Measurements from ENCODE around the gene LEFTY2. TPM values are rescaled to one million over a fixed set of nuclear protein-coding genes. Genes with fewer than 3 reads are reported as not detected.

The LEFTY2 gene
- total and polyA plus RNA-seq, 3 experiments from 2014 or later, result not detected

DNA sequence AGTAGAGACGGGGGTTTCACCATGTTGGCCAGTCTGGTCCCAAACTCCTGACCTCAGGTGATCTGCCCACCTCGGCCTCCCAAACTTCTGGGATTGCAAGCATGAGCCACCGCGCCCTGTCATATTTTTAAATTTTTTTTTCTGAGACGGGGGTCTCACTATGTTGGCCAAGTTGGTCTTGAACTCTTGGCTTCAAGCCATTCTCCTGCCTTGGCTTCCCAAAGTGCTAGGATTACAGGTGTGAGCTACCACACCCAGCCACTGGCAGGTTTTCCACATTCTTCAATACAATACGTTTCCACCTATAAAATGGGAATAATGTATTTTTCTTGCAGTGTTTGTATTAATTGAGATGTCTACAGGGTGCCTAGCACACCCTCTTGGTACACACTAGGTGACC, 48.7 kb downstream of the LEFTY2 start:
- Histone ChIP-seq H3K36me3 (ENCODE audit: insufficient read depth, low read length) (no peaks in the 10 kb centered on the region), H3K9me3 (ENCODE audit: low read length) (no peaks in the 10 kb centered on the region), H3K27me3 (ENCODE audit: insufficient read depth, low read length, poor library complexity, severe bottlenecking) (no peaks in the 10 kb centered on the region), H3K4me1 (ENCODE audit: insufficient read depth, low read length) (peaks cover 18% of the 10 kb centered on the region), H3K4me3 (ENCODE audit: low read length) (no peak overlapping the region), H3K27ac (ENCODE audit: low read depth, low read length) (no peak overlapping the region)
- no peak overlapping the region for H3K4me3 Mint-ChIP-seq
- POLR2A ChIA-PET, result interaction anchor here (2.0 kb wide), 1 partner anchor 9 kb away, joined by 5 read pairs; no protein-coding TSS in a partner anchor
- CTCF ChIA-PET, result interaction anchor here (1.1 to 1.3 kb wide), 2 partner anchors 11 to 15 kb away, joined by 3 read pairs; no protein-coding TSS in a partner anchor
- peaks cover 20 to 42% (median 24%) of the 10 kb centered on the region in 3 donors for H3K4me1 Mint-ChIP-seq
- H3K9me3 Mint-ChIP-seq, result no peaks in the 10 kb centered on the region
- no peak overlapping the region for H3K27ac Mint-ChIP-seq
- H3K27me3 Mint-ChIP-seq, result peaks cover 0 to 1% of the 10 kb centered on the region in 2 donors
- no peaks in the 10 kb centered on the region for H3K36me3 Mint-ChIP-seq
- no peak for DNase-seq

DNA sequence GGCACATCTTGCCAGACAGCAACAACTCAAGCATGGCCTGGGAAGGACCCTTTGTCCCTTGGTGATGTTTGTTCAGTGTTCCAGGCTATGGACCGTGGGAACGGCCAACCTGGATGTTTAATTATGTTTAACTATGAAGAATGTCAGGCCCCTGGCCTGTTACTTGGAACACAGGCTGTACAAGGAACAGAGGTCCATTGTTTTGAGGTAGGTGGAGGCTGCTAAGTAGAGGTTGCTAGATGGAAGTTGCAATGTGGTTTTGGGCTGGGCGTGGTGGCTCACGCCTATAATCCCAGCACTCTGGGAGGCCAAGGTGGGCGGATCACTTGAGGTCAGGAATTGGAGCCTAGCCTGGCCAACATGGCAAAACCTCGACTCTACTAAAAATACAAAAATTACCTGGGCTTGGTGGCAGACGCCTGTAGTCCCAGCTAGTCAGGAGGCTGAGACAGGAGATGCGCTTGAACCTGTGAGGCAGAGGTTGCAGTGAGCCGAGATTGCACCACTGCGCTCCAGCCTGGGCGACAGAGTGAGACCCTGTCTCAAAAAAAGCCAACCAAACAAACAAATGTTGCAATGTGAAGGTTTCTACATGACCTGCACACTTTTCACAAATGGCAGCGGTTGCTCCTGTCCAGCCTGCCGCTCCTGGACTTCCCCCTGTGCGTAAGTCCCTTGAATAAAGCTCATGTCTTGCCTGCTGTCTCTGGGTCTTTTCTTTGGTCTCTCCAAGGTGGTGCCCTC, 49.6 kb downstream of the LEFTY2 start:
- CTCF ChIA-PET, result interaction anchor here (1.1 to 2.0 kb wide), 3 partner anchors 10 to 20 kb away, joined by 3 to 8 read pairs (median 8); partner anchors contain the start of gene TMEM63A
- Histone ChIP-seq H3K4me1 (ENCODE audit: insufficient read depth, low read length) (peaks cover 9% of the 10 kb centered on the region), H3K9me3 (ENCODE audit: low read length) (no peaks in the 10 kb centered on the region), H3K27ac (ENCODE audit: low read depth, low read length) (no peak overlapping the region), H3K4me3 (ENCODE audit: low read length) (no peak overlapping the region), H3K36me3 (ENCODE audit: insufficient read depth, low read length) (no peaks in the 10 kb centered on the region), H3K27me3 (ENCODE audit: insufficient read depth, low read length, poor library complexity, severe bottlenecking) (no peaks in the 10 kb centered on the region)
- Mint-ChIP-seq H3K4me3 (peak overlapping the region in 1 of 7 donors; percentile 31), H3K27ac (peak overlapping the region in 2 of 8 donors; percentile 27 to 62), H3K4me1 (peaks cover 10 to 33% (median 15%) of the 10 kb centered on the region in 3 donors), H3K27me3 (peaks cover 0 to 1% of the 10 kb centered on the region in 2 donors), H3K9me3 (no peaks in the 10 kb centered on the region), H3K36me3 (no peaks in the 10 kb centered on the region)
- DNase-seq, result no peak
- POLR2A ChIA-PET, result interaction anchor here (2.0 kb wide), 1 partner anchor 8 kb away, joined by 5 read pairs; no protein-coding TSS in a partner anchor

DNA sequence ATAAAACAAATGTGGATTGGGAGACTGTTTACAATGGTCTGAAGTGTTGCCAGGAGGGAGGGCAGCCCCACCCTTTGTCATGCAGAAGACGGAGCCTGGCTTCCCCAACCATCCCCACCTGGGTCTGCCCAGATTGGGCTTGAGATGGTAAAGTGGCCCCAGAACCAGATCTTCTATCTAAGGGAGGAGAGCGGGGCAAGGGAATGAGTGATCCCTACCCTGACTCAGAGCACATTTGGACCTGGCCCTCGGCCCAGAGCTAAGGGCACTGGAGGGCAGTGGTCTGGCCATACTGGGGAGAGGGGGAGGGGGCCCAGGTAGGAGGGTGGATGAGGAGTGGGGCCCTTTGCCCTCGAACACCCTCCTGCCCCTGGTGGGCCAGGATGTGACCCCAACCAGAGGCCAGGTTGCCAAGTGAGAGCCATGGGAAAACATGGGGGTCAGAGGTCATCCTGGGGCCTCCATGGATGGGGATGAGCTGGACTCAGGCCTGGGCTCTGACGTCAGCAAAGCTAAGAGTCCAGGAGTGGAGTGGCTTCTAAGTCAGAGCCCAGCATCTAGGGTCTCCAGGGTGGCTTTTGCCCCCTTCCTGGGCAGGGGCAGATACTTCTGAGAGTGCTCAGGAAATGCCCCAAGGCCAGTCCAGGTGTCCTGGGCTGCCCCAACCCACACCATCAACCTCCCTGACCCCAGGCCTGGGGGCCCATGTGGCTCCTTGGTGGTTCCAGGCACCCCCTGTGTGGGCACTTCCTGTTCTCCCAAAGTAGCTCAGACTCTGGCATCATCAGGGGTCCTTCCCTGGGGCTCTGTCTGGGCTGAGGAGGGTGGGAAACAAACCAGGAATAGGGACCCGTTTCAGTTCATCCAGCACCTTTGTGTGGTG, 50.4 kb downstream of the LEFTY2 start:
- Mint-ChIP-seq H3K4me3 (no peak overlapping the region), H3K27me3 (peaks cover 0 to 1% of the 10 kb centered on the region in 2 donors), H3K27ac (peak overlapping the region in 2 of 8 donors; percentile 60 to 69), H3K4me1 (peaks cover 6 to 25% (median 7%) of the 10 kb centered on the region in 3 donors), H3K36me3 (no peaks in the 10 kb centered on the region), H3K9me3 (no peaks in the 10 kb centered on the region)
- ChIA-PET POLR2A (no interaction called here), CTCF (interaction anchor here (0.5 to 2.2 kb wide), 4 partner anchors 7 to 310 kb away, joined by 3 to 8 read pairs (median 7); partner anchors contain the start of gene TMEM63A)
- no peaks in the 10 kb centered on the region for H3K27me3 ChIP-seq (ENCODE audit: insufficient read depth, low read length, poor library complexity, severe bottlenecking)
- no peaks in the 10 kb centered on the region for H3K9me3 ChIP-seq (ENCODE audit: low read length)
- peaks cover under 1% of the 10 kb centered on the region for H3K4me1 ChIP-seq (ENCODE audit: insufficient read depth, low read length)
- DNase-seq, result no peak
- H3K27ac ChIP-seq (ENCODE audit: low read depth, low read length), result no peak overlapping the region
- no peaks in the 10 kb centered on the region for H3K36me3 ChIP-seq (ENCODE audit: insufficient read depth, low read length)
- H3K4me3 ChIP-seq (ENCODE audit: low read length), result no peak overlapping the region

GRCh38 chr1:225889743-225890142, 51.3 kb downstream of the LEFTY2 start:
- Histone ChIP-seq H3K27ac (ENCODE audit: low read depth, low read length) (no peak overlapping the region), H3K9me3 (ENCODE audit: low read length) (no peaks in the 10 kb centered on the region), H3K27me3 (ENCODE audit: insufficient read depth, low read length, poor library complexity, severe bottlenecking) (no peaks in the 10 kb centered on the region), H3K4me3 (ENCODE audit: low read length) (no peak overlapping the region), H3K4me1 (ENCODE audit: insufficient read depth, low read length) (no peaks in the 10 kb centered on the region), H3K36me3 (ENCODE audit: insufficient read depth, low read length) (no peaks in the 10 kb centered on the region)
- H3K36me3 Mint-ChIP-seq, result no peaks in the 10 kb centered on the region
- peaks cover 5 to 23% (median 7%) of the 10 kb centered on the region in 3 donors for H3K4me1 Mint-ChIP-seq
- DNase-seq, result no peak
- POLR2A ChIA-PET, result no interaction called here
- H3K27me3 Mint-ChIP-seq, result peaks cover 0 to 1% of the 10 kb centered on the region in 2 donors
- H3K9me3 Mint-ChIP-seq, result no peaks in the 10 kb centered on the region
- no peak overlapping the region for H3K4me3 Mint-ChIP-seq
- H3K27ac Mint-ChIP-seq, result peak overlapping the region in 2 of 8 donors; percentile 69 to 75
- CTCF ChIA-PET, result interaction anchor here (0.9 to 2.2 kb wide), 7 partner anchors 8 to 112 kb away, joined by 3 to 8 read pairs (median 3); partner anchors contain the start of genes SRP9 and TMEM63A

- no peak for DNase-seq
- H3K27ac ChIP-seq (ENCODE audit: low read depth, low read length), result no peak within 1 kb of the TSS
- Mint-ChIP-seq H3K4me3 (peak within 1 kb of the TSS in 1 of 7 donors; percentile 34), H3K36me3 (no peaks in the 10 kb centered on the region), H3K9me3 (no peaks in the 10 kb centered on the region), H3K27ac (peak within 1 kb of the TSS in 2 of 8 donors; percentile 69 to 75), H3K27me3 (peaks cover 0 to 1% of the 10 kb centered on the region in 2 donors), H3K4me1 (peaks cover 4 to 19% (median 6%) of the 10 kb centered on the region in 3 donors)
- no peaks in the 10 kb centered on the region for H3K4me1 ChIP-seq (ENCODE audit: insufficient read depth, low read length)
- H3K36me3 ChIP-seq (ENCODE audit: insufficient read depth, low read length), result no peaks in the 10 kb centered on the region
- CTCF ChIA-PET, result interaction anchor here (0.9 to 2.2 kb wide), 8 partner anchors 7 to 111 kb away, joined by 3 to 8 read pairs (median 3); partner anchors contain the start of genes SRP9 and TMEM63A
- H3K9me3 ChIP-seq (ENCODE audit: low read length), result no peaks in the 10 kb centered on the region
- POLR2A ChIA-PET, result interaction anchor here (0.8 kb wide), 1 partner anchor 9 kb away, joined by 3 read pairs; no protein-coding TSS in a partner anchor
- H3K27me3 ChIP-seq (ENCODE audit: insufficient read depth, low read length, poor library complexity, severe bottlenecking), result no peaks in the 10 kb centered on the region
- no peak within 1 kb of the TSS for H3K4me3 ChIP-seq (ENCODE audit: low read length)
Measured at GRCh38 chr1:225888898-225889601, 52.0 kb downstream of the LEFTY2 start, which contains the start of gene LEFTY1. Gene LEFTY1, minus strand, starts transcription at chr1:225889146. Its CDS starts 80 bp downstream, at chr1:225889066.

GRCh38 chr1:225888289-225888897, 52.6 kb downstream of the LEFTY2 start:
- H3K9me3 ChIP-seq (ENCODE audit: low read length), result no peaks in the 10 kb centered on the region
- H3K4me1 Mint-ChIP-seq, result peaks cover 7 to 20% (median 8%) of the 10 kb centered on the region in 3 donors
- H3K36me3 Mint-ChIP-seq, result no peaks in the 10 kb centered on the region
- no peaks in the 10 kb centered on the region for H3K9me3 Mint-ChIP-seq
- no peaks in the 10 kb centered on the region for H3K36me3 ChIP-seq (ENCODE audit: insufficient read depth, low read length)
- POLR2A ChIA-PET, result interaction anchor here (0.8 kb wide), 1 partner anchor 10 kb away, joined by 3 read pairs; no protein-coding TSS in a partner anchor
- CTCF ChIA-PET, result interaction anchor here (1.0 to 2.2 kb wide), 4 partner anchors 9 to 36 kb away, joined by 3 to 6 read pairs (median 3); no protein-coding TSS in a partner anchor
- H3K27me3 ChIP-seq (ENCODE audit: insufficient read depth, low read length, poor library complexity, severe bottlenecking), result no peaks in the 10 kb centered on the region
- H3K4me3 ChIP-seq (ENCODE audit: low read length), result no peak overlapping the region
- DNase-seq, result no peak
- peak overlapping the region in 1 of 7 donors; percentile 34 for H3K4me3 Mint-ChIP-seq
- H3K27me3 Mint-ChIP-seq, result peaks cover 0 to 1% of the 10 kb centered on the region in 2 donors
- no peak overlapping the region for H3K27ac Mint-ChIP-seq
- peaks cover 6% of the 10 kb centered on the region for H3K4me1 ChIP-seq (ENCODE audit: insufficient read depth, low read length)
- no peak overlapping the region for H3K27ac ChIP-seq (ENCODE audit: low read depth, low read length)

Measured in CD8-positive, alpha-beta memory T cell (primary cell).